ENCODE results near the gene ATP6V1B1.

DNA sequence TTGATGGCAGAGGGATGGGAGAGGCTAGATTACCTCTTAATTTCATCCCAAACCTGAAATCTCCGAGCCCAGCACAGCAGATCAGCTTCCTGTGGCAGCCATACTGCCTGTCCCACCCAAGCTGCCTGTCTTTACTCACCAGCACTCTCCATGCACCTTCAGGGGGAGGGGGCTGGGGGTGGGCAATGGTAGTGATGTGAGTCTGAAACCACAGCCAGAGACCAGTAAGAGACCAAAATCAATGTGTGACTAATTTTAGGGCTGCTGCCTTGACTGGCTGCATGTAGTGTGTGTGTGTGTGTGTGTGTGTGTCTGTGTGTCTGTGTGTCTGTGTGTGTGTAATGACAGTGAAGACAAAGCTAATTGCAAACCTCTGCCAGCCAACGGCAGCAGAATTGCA, 70.6 kb downstream of the ATP6V1B1 start:
- TF ChIP-seq, protein P1, sequence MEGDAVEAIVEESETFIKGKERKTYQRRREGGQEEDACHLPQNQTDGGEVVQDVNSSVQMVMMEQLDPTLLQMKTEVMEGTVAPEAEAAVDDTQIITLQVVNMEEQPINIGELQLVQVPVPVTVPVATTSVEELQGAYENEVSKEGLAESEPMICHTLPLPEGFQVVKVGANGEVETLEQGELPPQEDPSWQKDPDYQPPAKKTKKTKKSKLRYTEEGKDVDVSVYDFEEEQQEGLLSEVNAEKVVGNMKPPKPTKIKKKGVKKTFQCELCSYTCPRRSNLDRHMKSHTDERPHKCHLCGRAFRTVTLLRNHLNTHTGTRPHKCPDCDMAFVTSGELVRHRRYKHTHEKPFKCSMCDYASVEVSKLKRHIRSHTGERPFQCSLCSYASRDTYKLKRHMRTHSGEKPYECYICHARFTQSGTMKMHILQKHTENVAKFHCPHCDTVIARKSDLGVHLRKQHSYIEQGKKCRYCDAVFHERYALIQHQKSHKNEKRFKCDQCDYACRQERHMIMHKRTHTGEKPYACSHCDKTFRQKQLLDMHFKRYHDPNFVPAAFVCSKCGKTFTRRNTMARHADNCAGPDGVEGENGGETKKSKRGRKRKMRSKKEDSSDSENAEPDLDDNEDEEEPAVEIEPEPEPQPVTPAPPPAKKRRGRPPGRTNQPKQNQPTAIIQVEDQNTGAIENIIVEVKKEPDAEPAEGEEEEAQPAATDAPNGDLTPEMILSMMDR (IDR thresholded peaks at IDR 0.05): no peak
- TF ChIP-seq EP300 (IDR thresholded peaks at IDR 0.05): no peak
- TF ChIP-seq POLR2A (IDR thresholded peaks at IDR 0.05): no peak

All from tibial nerve (tissue), 4 donors.